GM18868 (cell line): ENCODE data around the gene ZCCHC9.
"Not testable (repeated sequence)": the region's sequence is repeated elsewhere in the genome, so short reads cannot be mapped to it uniquely, and the experiment has no call there.

Source experiments
- ATAC-seq: cut with Tn5 transposase; IDR thresholded peaks from one replicate; pipeline ENCODE4 v1.9.1; 2021; ENCODE audit warnings: mild to moderate bottlenecking, moderate library complexity; ENCODE audit not compliant: unreplicated experiment

Gene ZCCHC9

GRCh38 chr5:81303563-81303962 lies 2.2 kb downstream of the ZCCHC9 start:
- no peak for ATAC-seq

DNA sequence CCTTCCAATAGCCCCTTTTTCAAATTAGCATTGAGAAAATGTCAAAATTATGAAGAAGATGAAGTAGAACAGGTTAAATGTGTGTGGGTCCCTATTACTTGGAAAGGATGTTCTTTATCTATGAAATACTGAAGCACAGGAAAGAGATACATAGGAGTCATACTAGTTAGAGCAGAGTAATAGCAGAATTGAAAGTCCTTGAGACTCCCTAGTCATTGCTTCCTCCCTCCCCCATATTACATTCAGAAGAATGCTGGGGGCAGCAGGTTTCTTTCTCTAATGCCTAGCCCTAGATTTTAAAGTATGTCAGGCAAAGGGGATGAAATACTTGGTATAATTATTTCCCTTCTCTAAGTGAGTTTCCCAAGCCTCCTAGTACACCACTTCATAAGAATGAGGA lies 4.4 kb downstream of the ZCCHC9 start:
- no peak for ATAC-seq

DNA sequence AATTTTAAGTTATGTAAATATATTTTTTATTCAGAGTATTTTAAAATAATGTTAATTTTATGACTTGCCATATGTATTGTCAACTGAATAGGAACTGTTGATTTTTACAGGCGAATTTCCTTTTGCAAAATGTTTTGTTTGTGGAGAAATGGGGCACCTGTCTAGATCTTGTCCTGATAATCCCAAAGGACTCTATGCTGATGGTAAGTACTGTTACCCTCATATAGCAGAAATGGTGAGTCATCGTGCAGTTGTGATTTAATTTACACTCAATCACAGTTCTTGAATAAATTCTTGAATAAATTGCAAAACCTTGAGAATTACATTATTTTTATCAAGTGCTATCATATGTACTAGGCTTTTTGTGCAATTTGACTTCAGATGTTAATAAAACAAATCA lies 7.4 kb downstream of the ZCCHC9 start:
- no peak for ATAC-seq

- no peak for ATAC-seq
These were observed 9.1 kb downstream of the ZCCHC9 start for GRCh38 chr5:81310402-81311063.

- no peak for ATAC-seq
These were observed 11.9 kb downstream of the ZCCHC9 start for GRCh38 chr5:81313278-81313677.

- no peak for ATAC-seq
These were observed 12.3 kb downstream of the ZCCHC9 start for GRCh38 chr5:81313686-81314085.

GRCh38 chr5:81314581-81314980 lies 13.2 kb downstream of the ZCCHC9 start:
- no peak for ATAC-seq

DNA sequence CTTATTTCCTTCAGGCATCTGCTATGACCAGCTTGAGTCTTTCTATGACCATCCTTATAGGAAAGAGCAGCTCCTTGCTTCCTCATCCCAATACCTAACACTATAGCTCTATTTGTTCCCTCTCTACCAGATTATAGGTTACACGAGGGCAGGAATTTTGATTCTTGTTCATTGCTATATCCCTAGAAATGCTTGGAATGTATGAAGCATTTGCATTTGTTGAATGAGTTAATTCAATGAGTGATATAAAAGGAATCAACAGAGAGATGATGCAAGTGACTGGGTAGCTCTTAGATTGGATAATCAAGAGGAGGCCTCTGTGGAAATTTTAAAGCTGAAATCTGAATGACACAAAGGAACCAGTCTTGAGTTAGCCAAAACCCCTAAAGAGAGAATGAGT lies 13.9 kb downstream of the ZCCHC9 start:
- ATAC-seq: no peak

DNA sequence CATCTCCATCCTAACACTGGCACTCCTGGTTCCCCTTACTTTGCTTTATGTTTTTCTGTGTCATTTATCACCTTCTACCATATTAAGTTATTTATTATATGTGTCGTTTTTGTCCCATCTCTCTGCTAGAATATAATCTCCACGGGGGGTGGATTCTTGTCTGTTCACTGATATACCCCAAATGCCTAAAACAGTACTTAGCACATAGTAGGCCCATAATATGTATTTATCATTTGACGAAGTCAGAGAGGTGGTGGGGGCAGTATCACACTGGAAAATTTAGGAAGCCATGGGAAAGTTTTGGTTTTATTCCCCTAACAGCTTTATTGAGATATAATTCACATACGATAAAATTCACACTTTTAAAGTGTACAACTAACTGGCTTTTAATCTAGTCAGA lies 14.4 kb downstream of the ZCCHC9 start:
- ATAC-seq: no peak

DNA sequence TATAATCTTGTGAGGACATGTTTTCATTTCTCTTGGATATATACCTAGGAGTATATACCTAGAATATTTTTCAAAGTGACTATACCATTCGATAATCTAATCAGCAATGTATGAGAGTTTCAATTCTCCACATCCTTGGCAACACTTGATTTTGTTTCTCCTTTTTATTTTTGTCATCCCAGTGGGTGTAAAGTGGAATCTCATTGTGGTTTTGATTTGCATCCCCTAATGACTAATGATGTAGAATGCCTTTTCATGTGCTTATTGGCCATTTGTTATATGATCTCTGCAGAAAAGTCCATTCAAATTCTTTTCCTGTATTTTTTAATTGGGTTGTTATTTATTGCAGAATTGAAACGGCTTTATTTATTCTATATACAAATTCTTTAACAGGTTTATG lies 15.2 kb downstream of the ZCCHC9 start:
- ATAC-seq: no peak

DNA sequence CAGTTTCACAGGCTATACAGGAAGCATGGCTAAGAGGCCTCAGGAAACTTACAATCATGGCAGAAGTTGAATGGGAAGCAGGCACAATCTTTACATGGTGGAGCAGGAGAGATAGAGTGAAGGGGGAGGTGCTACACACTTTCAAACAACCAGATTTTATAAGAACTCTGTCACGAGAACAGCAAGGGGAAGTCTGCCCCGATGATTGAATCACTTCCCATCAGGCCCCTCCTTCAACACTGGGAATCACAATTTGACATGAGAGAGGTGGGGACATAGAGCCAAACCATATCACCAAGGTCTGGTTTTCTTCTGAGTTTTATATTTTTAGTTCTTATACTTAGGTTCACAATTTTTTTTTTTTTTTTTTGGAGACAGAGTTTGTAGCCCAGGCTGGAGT lies 16.1 kb downstream of the ZCCHC9 start:
- ATAC-seq: no peak

DNA sequence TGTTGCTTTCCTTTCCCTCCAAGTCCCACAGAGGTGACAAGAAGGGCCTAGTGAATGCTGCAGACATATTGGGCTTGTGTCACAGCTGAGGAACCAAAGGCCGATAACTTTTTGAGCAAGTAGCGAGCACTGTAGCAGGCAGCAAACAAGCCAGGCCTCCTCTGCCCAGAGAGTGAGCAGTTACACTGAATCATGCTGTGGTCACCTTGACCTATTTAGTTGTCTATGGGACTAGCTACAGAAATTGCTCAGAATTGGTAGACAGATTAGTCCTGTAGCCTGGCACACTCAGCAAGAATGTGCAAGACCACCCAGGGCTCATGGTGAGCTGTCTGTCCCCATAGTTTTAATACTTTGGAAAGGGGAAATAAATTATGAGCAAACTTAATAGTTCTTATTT lies 25.2 kb downstream of the ZCCHC9 start:
- ATAC-seq: no peak

DNA sequence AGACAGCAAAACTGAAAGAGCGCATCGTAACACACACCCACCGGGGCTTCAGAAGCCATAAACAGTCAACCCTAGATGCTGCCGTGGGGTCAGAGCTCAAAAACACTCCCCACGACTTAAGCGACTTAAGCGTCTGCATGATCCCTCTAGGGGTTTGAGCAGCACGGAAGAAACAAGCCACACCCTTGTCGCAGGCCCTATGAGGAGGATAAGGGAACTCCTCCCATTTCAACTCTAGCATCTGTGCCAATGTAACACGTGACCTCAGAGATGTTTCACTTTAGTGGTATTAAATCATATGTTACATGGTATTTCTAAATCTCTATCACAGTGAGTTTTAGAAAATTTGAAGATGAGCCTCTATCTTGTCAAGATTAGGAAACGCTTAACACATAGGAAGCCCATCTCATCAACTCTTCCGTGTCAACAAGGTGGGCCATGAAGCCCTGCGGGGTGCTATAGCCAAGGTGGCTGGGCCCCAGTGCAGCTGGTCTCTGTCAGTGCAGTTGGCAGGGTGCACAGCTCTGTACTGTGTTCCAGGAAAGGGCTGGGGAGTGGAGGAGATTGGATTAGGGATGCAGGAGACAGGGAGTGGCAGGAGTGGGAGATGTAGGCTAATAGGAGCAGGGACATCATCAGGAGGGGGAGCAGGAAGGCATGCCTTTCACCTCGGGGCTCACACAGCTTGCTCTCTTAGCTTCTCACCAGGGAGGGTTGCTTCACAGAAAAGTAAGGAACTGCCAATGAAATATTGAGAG lies 33.1 kb downstream of the ZCCHC9 start:
- ATAC-seq: no peak

GRCh38 chr5:81335946-81336345 lies 34.6 kb downstream of the ZCCHC9 start:
- no peak for ATAC-seq

DNA sequence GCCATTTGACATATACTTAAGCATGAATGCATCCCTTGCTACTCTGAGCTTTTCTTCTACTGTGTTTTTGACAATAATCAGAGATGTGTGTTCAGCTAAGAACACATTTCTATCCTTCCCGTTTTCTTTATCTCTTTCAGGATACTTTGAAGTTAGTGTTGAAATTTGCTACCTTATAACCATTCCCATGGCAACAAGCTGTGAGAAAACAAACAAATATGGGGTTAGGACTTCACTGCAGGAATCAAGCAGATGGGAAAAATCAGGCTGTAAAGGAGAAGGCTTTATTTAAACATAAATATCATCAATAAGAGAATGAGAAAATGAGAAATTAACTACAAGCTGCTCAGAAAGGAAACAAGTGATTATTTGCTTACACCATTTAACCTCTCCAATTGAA lies 35.2 kb downstream of the ZCCHC9 start:
- no peak for ATAC-seq

DNA sequence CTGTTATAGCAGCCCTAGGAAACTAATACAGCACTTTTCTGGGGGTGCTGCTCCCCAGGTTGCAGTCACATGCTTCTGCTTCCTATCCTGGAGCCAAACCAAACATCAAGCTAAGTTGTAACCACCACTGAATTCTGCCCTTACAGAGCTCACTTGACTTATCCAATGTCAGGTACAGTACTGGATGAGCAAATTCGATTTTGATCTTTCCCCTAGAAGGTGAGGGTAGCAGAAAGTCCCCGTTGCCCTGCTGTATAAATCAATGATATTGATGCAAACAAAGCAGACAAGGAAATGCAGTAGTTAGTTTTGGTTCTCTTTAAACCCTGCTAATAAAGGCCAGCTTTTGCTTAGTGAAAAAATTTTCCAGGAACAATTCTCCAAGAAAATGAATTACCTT lies 36.4 kb downstream of the ZCCHC9 start:
- ATAC-seq: no peak

DNA sequence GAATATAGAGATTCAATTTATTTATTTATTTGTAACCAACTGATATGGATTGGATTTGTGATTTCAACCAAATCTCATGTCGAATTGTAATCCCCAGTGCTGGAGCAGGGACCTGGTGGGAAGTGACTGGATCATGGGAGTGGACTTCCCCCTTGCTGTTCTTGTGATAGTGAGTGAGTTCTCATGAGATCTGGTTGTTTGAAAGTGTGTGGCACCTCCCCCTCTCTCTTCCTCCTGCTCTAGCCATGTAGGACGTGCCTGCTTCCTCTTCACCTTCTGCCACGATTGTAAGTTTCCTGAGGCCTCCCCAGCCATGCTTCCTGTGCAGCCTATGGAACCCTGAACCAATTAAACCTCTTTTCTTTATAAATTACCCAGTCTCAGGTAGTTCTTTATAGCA lies 36.8 kb downstream of the ZCCHC9 start:
- ATAC-seq: not testable (repeated sequence)

DNA sequence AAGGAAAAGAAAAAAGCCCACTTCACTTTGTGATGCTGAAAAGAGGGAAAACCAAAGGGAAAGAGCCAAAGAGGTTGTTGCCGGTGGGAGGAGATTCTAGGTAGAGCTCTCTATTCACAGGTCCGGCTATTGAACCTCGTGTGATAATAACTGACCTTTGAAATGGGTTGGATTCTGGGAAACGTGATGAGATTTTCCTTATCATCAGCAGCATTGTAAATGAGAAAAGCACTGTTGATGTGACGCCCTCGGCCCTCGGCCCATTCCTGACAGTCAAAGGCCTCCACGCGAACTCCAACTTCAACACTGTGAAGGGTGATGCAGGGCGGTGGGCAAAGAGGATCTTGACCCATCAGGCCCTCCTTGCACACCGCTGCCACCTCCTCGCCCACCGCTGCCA lies 43.3 kb downstream of the ZCCHC9 start:
- no peak for ATAC-seq

GRCh38 chr5:81345411-81346003 lies 44.1 kb downstream of the ZCCHC9 start:
- no peak for ATAC-seq

GRCh38 chr5:81349161-81349560 lies 47.8 kb downstream of the ZCCHC9 start:
- no peak for ATAC-seq

DNA sequence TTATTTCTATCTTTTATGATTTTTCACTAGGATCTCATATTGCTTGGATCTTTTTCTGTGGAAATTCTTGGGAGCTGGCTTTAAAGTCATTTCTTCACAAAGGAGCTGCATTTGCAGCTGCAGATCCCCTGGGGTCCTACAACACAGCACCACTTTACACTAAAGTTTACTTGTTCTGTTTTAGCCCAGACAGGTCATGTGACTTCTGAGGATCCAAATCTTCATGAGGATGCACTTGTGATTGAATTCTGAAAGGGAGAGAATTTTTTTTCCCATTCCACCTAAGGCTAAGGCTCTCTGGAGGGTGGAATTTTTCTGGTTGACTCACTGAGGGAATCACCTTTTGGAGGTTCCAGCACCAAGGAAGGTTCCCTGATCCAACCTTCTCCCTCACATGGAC lies 49.1 kb downstream of the ZCCHC9 start:
- no peak for ATAC-seq

- ATAC-seq: no peak
These were observed 51.8 kb downstream of the ZCCHC9 start for GRCh38 chr5:81353189-81353588.
